GM21723 (cell line): ENCODE measurements around the gene TRABD.
"Not testable (repeated sequence)": the region's sequence is repeated elsewhere in the genome, so short reads cannot be mapped to it uniquely, and the experiment has no call there.

Experiments
- ATAC-seq: cut with Tn5 transposase; IDR thresholded peaks from one replicate; pipeline ENCODE4 v1.9.1; 2021; ENCODE audit warnings: mild to moderate bottlenecking, moderate library complexity; ENCODE audit not compliant: unreplicated experiment

TRABD gene, protein sequence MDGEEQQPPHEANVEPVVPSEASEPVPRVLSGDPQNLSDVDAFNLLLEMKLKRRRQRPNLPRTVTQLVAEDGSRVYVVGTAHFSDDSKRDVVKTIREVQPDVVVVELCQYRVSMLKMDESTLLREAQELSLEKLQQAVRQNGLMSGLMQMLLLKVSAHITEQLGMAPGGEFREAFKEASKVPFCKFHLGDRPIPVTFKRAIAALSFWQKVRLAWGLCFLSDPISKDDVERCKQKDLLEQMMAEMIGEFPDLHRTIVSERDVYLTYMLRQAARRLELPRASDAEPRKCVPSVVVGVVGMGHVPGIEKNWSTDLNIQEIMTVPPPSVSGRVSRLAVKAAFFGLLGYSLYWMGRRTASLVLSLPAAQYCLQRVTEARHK

DNA sequence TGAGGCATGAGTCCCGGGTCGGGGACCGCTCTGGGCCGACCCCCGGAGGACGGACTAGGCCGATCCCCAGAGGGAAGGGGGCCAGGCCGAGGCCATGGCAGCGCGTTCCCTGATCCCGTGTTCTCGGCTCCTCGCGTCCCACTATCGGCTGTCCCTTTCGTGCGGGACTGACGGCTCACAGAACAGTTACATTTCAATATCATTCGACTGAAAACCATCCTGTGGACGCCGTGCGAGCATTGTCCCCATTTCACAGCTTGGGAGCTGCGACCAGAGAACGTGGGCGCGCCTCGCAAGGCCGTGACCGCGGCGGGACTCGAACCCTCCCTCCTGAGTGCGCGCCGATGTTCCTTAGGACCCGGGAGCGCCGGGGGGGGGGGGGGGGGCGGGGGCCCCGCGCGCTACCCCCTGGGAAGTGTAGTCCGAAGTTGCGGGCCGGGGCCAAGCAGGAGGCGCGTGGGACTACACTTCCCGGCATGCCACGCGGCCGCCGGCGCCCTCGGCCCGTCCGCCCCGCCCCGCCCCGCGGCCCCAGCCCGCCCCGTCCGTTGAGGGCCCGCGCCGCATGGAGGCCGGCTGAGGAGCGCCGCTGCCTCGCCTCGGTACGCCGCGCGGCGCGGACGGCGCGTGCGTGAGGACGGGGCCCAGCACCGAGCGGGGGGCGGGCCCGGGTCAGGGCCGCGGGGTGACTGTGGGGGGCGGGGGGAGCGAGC is at the start of gene TRABD:
Gene TRABD (plus strand): TSS at position 539 of the 713 bp plus-strand sequence. CDS start 7,148 bp downstream, outside the sequence.
- peak; percentile 43 for ATAC-seq

DNA sequence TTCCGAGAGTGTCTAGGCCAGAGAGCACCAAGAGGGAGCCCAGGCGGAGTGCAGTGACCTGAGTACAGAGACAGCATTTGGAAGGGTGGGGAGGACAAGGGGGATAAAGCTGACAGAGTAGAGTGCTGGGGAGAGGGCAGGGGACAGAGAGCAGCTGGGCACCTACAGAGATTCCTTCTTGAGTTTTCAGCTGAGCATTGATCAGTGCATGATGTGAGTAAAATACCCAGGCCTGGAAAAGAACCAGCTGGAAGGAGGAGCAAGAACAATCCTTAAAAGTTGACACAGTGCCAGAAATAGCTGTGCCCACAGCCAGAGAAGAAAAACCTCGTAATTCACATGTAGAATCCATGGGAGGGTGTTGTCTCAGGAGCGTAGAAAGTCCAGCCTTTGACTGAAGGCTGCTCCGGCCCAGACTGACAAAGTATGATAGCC is 49.1 kb upstream of the TRABD start:
- no peak for ATAC-seq

DNA sequence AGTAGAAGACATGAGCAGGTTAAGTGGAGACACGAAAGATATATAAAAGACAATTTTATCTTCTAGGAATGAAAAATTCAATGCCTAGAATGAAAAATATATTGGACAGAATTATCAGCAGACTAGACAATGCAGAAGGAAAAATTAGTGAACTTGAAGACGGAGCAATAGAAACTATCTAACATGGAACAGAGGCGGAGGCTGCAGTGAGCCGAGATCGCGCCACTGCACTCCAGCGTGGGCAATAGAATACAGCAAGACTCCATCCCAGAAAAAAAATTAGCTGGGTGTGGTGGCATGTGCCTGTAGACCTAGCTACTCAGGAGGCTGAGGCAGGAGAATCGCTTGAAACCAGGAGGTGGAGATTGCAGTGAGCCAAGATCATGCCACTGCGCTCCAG is 48.4 kb upstream of the TRABD start:
- not testable (repeated sequence) for ATAC-seq

DNA sequence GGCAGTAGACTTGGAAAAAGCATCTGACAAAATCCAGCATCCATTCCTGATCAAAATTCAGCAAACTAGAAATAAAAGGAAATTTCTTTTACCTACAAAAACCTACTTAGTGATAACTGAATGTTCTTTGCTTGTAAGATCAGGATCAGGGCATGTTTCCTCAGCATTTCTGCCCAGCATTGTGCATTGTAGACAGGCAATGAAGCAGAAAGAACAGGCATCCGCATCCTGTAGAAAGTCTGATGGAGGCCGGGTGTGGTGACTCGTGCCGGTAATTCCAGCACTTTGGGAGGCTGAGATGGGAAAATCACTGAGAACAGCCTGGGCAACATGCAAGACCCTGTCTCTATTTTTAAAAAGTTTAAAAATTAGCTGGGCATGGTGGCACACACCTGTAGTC is 47.7 kb upstream of the TRABD start:
- no peak for ATAC-seq

DNA sequence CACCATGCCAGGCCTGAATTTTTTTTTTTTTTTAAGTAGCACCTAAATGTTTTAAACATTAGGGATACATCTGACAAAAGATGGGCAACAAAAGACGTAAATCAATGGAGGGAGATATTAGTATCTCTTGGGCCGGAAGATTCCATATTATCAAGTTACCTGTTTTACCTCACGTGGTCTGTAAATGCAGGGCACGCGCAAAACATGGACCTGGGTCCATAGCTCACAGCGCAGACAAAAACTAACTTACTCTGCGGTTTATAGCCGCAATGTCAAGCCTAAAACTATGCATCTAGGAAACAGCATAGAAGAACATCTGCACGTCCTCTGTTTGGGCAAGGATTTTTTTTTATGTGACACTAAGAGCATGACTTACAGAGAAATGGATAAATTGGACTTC is 46.7 kb upstream of the TRABD start:
- ATAC-seq: no peak

DNA sequence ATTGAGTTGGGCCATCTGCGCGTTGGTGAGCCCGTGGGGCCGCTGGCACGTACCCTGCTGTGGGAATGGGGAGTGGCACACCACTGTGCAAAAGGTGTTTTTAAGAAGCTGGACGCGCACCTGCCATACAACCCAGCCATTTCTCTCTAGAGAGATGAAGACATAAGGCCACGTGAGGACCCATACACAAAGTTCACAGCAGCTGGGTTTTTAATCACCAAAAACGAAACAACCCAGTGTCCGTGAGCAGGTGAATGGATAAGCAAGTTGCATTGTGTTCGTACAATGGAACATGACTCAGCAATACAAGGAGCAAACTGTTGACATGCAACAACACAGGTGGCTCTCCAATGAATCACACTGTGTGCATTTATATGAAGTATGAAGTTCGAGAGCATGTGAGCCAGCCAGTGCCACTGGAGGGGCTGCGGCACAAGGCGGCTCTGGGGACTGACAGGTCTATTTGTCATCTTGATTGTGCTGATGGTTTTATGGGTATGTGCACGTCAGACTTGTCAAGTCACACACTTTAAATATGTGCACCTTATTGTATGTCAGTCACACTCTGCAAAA is 45.8 kb upstream of the TRABD start:
- no peak for ATAC-seq

DNA sequence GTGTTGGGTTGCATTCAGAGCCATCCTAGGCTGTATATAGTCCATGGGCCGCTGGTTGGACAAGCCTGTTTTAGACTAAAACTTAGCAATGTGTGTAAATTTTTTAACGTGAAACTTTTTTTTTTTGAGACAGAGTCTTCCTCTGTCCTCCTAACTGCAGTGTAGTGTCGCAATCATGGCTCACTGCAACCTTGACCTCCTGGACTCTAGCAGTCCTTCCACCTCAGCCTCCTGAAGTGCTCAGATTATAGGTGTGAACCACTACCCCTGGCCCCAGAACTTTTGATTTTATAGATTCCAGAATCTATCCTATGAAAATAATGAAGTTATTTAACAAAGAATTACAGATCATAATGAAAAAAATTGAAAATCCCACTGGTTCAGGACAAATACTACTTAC is 45.1 kb upstream of the TRABD start:
- no peak for ATAC-seq

DNA sequence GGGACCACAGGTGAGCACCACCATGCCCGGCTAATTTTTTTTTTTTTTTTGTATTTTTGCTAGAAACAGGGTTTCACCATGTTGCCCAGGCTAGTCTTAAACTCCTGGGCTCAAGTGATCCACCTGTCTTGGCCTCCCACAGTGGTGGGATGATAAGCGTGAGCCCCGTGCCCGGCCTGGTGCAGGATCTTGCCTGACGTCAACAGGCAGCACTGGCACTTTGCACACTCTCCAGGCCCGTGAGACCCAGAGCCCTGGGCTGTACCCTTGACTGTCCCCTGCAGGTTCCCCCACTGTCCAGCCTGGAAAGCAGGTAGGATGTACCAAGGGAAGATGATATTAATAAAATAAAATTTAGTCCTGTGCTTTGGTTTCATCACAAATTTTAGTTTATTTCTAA is 44.3 kb upstream of the TRABD start:
- ATAC-seq: no peak

DNA sequence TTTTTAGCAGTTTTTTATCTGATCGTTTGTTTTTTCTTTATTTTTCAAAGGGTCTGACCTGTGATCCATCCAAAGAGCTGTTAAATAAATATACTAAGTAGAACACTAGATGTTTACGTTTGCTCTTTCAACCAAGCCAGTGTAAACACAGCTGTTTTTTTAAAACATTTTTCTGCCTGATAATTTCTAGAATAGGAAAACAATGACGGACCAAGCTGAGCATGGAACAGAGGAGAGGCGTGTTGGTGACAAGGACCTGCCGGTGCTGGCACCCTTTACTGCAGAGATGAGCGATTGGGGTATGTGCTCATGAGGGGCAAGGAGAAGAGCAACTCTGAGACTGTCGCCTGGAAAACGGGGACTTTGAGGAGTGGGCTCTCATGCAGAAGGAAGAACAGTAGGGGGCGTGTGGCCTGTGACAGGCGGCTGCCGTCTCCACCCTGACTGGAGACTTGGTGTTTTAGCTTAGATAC is 43.8 kb upstream of the TRABD start:
- ATAC-seq: no peak

DNA sequence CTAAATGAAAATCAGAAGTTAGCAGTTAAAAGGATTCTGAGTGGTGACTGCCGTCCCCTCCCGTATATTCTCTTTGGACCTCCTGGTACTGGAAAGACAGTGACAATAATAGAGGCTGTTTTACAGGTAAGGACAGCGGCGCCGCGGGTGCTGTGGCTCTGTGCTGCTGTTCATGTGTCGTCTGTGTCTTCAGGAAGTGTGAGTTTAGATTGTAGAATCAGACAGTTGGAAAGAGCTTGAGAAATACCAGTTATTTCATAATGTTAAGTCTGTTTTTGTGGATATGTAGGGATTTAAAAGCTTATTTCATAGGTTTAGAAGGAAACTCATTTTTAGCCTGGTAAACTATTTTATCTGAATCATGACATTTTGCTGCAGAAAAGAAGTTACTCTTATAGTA is 42.6 kb upstream of the TRABD start:
- no peak for ATAC-seq

DNA sequence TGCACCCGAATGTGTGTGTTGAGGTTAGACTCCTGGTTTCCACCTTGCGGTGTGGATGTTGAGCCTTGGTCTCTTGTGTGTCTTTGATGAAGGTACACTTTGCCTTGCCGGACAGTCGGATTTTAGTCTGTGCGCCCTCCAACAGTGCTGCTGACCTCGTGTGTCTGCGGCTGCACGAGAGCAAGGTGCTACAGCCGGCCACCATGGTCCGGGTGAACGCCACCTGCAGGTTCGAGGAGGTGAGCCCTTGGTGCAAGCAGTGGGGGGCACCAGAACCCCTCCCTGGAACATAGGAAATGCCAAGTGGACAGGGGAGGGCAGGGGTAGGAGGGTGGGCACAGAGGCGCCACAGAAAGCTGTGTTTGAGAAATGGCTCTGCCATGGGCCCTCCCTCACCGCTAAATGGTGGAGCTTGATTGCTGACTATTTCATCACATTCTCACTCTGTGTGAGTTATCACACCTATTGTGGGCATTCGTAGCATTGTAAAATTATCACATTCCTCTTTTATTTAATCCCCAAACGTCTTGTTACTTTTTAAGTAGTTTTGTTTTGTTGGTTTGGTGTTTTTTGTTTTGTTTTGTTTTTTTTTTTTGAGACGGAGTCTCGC is 41.6 kb upstream of the TRABD start:
- no peak for ATAC-seq

DNA sequence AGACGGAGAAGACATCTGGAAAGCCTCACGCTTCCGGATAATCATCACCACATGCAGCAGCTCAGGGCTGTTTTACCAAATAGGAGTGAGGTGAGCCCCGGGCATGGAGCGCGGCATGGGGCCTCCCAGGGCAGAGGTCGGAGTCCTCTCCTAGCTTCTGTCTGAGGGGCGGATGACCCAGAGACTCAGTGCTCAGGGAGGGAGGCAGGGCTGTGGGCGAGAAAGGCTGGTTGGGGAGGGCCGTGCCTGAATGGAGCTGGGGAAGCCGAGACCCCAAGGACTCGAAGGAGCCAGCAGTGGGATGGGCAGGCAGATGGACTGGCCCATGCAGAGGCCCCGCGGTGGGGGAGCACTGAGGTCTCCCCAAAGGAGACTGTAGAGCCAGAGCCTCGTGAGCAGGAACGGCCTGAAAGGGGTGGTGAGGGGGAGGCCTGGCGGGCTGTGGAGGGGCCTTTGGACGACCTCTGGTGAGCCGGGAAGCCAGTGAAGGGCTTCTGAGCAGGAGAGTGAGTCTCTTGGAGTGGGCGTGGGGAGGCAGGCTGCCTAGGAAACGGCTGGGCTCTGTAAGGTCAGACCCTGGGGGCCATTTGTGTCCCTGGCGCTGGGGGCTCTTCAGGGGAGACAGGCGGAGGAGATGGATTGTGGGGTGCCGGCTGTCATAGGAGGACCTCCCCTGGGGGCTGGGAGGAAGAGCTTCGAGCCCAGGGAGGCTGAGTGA is 39.8 kb upstream of the TRABD start:
- ATAC-seq: no peak

DNA sequence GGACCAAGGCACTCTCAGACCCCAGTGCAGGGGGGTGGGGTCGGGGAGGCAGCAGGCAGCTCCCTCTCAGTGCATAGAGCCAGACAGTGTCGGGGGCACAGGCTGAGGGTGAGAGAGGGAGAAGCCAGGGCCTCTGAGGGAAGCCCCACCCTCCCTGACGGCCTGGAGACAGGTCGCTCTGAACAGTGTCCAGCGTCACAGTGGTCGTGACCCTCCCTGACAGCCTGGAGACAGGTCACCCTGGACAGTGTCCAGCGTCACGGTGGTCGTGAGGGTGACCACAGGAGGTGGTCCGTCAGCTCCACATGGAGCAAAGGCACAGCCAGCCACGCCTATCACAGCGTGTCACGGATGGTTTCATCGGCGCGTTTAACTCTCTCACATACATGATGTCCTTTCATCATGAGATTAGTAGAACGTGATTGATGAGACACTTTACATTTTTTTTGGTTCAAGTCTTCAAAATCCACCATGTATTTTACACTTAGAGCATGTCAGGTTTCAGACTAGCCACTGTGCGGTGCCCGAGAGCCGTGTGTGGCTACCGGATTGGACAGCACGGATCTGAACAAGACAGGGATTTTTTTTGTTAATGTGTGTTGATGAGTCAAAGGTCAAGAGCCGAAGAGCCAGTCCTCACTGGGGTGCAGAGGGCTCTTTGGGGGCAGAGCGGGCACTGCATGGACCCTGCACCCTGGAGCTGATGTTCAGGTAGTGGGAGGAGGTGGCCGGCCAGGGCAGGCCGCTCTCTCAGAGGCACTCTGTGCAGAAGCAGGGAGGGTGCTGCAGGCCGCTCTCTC is 39.1 kb upstream of the TRABD start:
- no peak for ATAC-seq

DNA sequence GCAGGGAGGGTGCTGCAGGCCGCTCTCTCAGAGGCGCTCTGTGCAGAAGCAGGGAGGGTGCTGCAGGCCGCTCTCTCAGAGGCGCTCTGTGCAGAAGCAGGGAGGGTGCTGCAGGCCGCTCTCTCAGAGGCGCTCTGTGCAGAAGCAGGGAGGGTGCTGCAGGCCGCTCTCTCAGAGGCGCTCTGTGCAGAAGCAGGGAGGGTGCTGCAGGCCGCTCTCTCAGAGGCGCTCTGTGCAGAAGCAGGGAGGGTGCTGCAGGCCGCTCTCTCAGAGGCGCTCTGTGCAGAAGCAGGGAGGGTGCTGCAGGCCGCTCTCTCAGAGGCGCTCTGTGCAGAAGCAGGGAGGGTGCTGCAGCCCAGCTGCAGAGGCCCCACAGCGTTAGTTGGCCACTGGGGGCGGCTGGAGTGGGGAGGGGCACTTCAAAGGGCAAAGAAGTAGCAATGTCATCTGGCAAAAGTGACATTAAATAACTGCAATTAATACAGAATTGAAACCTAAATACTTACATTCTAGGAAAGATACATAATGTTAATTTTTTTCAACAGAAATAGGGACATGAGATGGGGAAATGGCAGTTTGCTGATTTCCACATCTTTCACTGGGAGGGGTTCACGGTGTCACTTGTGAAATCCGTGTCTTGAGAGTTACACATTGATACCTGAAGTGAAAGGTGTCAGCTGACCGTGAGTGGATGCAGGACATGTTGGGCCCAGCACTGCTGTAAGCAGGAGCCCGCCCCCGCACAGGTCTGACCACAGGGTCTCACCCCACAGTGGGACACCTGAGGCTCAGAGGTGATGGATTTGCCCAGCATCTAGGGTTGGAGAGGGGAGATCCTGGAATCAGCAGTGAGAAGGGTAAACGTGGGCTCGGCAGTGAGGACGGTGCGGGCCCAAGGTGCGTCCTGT is 38.2 kb upstream of the TRABD start:
- not testable (repeated sequence) for ATAC-seq

DNA sequence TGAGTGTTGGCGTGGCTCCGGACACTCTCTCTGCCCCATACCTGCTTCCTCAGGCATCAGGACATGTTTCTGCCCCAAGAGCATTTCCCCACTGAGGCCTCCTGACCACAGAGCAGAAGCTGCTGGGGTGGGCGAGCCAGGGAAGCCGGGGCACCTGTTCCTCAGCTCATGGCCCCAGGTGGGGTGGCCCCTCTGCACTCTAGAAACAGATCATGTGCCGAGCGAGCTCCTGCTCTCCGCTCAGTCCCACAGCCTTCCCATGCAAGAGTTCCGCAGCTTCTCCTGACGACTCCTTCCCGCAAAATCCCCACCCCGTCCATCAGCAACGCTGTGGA is 37.6 kb upstream of the TRABD start:
- no peak for ATAC-seq

DNA sequence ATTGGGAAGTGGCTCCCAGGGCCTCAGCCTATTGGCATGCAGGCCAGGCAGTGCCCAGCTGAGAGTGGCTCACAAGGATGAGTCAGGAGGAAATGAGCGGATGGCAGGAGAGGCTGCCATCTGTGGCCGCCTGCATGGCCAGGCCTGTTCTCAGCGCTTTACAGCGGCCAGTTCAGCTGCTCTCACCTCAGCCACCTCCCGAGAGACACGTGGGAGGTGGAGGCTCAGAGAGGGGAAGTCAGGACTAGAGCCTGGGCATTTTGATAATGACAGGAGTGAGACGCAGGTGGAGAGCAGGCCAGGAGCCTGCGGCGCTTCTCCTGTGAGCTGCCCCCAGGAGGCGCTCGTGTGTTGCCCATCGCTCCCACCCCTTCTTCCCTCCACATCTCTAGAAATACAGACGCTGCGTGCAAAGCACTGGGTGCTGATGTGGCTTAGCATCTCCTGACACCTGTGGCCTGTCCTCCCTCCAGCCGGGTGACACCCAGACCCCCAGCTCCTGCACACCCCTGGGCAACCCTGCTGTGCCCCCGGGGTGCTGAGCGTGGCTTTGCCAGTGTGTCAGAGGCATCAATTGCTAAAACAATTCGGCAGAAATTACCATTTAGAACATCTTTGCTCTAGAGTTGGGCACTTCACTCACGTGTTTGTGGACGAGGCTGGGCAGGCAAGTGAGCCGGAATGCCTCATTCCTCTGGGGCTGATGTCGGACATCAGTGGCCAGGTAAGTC is 36.6 kb upstream of the TRABD start:
- peak; percentile 57 for ATAC-seq

DNA sequence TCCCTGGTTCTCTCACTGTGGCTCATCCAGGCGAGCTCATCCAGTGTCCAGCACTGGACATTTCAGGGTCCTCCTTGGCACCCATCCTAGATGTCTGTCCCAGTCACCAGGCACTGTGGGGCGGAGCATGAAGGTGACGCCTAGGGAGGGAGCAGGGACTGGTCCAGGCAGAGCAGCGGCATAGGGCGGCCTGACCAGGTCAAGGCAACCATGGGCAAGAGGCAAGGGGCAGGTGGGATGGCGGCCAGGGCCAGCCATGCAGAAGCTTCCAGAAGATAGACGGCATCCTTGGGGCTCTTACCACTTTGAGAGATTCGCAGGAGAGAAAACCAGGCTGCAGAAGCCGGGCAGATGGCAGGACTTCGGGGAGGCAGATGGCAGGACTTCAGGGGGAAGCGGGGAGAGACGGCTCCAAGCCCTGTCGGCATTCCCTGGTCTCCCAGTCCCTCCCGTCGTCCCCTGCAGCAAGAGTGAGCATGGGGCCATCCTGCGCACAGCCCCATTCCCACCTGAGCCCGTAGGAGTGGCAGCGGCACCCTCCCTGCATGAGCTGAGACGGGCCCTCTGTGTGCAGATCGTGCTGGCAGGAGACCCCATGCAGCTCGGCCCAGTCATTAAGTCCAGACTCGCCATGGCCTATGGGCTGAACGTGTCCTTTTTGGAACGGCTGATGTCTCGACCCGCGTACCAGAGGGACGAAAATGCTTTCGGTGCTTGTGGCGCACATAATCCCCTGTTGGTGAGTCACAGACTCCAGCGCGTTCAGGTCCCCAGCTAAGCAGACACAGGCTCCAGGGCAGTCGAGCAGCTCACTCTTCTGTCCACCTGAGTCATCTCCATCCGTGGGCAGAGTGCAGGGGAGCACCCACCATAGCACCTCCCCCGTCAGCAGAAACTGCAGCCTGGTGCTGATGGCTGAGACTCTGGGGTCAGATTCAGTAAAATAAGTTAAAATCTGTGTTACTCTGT is 35.3 kb upstream of the TRABD start:
- ATAC-seq: no peak
